Breast epithelium (tissue), 4 donors: ENCODE measurements around the gene PTDSS2. TPM values are rescaled to one million over a fixed set of nuclear protein-coding genes. Genes with fewer than 3 reads are reported as not detected.
A peak's percentile ranks its signal among the peaks of the same experiment; 100 is the strongest.

Experiments used
- DNase-seq, 2 donors: peaks; one replicate each; pipeline ENCODE4 v3.0.0-alpha.2; 2019; ENCODE audit warnings: low spot score in 2 of 2
- H3K27ac ChIP-seq, 2 donors: fragments of 200-600 bp; sonication (generic) in 1 of 2; one replicate each; pipeline ENCODE4 v1.5.1; 2016 to 2019; ENCODE audit warnings: mild to moderate bottlenecking in 1 of 2
- H3K27me3 ChIP-seq, 2 donors: fragments of 200-600 bp; sonication (generic) in 1 of 2; one replicate each; pipeline versions ENCODE4 v1.5.1 to v1.6.0; 2017 to 2019; ENCODE audit warnings: control low read depth in 1 of 2, mild to moderate bottlenecking in 1 of 2
- H3K36me3 ChIP-seq: fragments of 200-600 bp; one replicate; pipeline ENCODE4 v1.5.1; 2019
- H3K4me1 ChIP-seq, 2 donors: fragments of 200-600 bp; sonication (generic); one replicate each; pipeline ENCODE4 v1.5.1; 2016 to 2019; ENCODE audit warnings: control low read depth in 1 of 2
- H3K4me3 ChIP-seq, 3 donors: fragments of 200-600 bp; sonication (generic); 1 replicate in 2 of 3; 2 replicates in 1 of 3; pipeline ENCODE4 v1.5.1; 2016 to 2019; ENCODE audit warnings: mild to moderate bottlenecking in 3 of 3, moderate library complexity in 2 of 3
- H3K9me3 ChIP-seq, 2 donors: fragments of 200-600 bp; sonication (generic) in 1 of 2; one replicate each; pipeline ENCODE4 v1.5.1; 2016 to 2019; ENCODE audit warnings: control low read depth in 1 of 2
- CTCF ChIP-seq, 3 donors: fragments of 450-650 bp; IDR thresholded peaks; one replicate each; pipeline ENCODE4 v1.5.1; 2016 to 2017; ENCODE audit warnings: antibody characterized with exemption in 3 of 3, mild to moderate bottlenecking in 3 of 3, moderate library complexity in 3 of 3
- POLR2A ChIP-seq: fragments of 450-650 bp; IDR thresholded peaks from one replicate; pipeline ENCODE4 v1.6.1; 2016; ENCODE audit warnings: antibody characterized with exemption, mild to moderate bottlenecking, moderate library complexity
- POLR2AphosphoS5 ChIP-seq, 3 donors: sonication (generic); formaldehyde crosslinking; IDR thresholded peaks; one replicate each; pipeline ENCODE4 v1.6.1; 2017; ENCODE audit warnings: antibody characterized with exemption in 3 of 3
- intact Hi-C: fragments of 100-400 bp; cut with DNase I; formaldehyde crosslinking; loops from one replicate; pipeline ENCODE4 v1.15.1; 2023; ENCODE audit warnings: low total_unique reads
- total RNA-seq, 3 donors: library from RNA; depleted of rRNA; stranded (reverse); fragments of >200 nt; gene quantifications; one replicate each; pipeline ENCODE4 v1.1.0, GENCODE V29; 2016

PTDSS2 gene
- total RNA-seq, 3 donors from 2014 or later: 23.8 to 53.7 (median 33.1) TPM

GRCh38 chr11:504053-504993 lies 54.2 kb downstream of the PTDSS2 start:
- H3K27me3 ChIP-seq: no peaks in the 10 kb centered on the region
- peaks cover 9 to 15% of the 10 kb centered on the region in 2 donors for H3K4me1 ChIP-seq
- no peak for DNase-seq
- H3K36me3 ChIP-seq: peaks cover 14% of the 10 kb centered on the region
- H3K9me3 ChIP-seq: no peaks in the 10 kb centered on the region
- peak overlapping the region; percentile 63 to 74 for H3K27ac ChIP-seq
- TF ChIP-seq CTCF (IDR thresholded peaks at IDR 0.05) (no peak), POLR2A (no peak), POLR2AphosphoS5 (IDR thresholded peaks at IDR 0.05) (no peak)
- intact Hi-C loops: no loop called here
- peak overlapping the region; percentile 55 to 88 (median 60) for H3K4me3 ChIP-seq

GRCh38 chr11:504994-505344 lies 54.9 kb downstream of the PTDSS2 start:
- TF ChIP-seq POLR2A: no peak
- no peak for TF ChIP-seq CTCF (IDR thresholded peaks at IDR 0.05)
- TF ChIP-seq POLR2AphosphoS5 (IDR thresholded peaks at IDR 0.05): no peak
- peak overlapping the region; percentile 74 to 99 for H3K27ac ChIP-seq
- no peak for DNase-seq
- peak overlapping the region; percentile 55 to 88 (median 60) for H3K4me3 ChIP-seq
- peaks cover 9 to 15% of the 10 kb centered on the region in 2 donors for H3K4me1 ChIP-seq
- intact Hi-C loops: no loop called here
- peaks cover 8% of the 10 kb centered on the region for H3K36me3 ChIP-seq
- H3K9me3 ChIP-seq: no peaks in the 10 kb centered on the region
- H3K27me3 ChIP-seq: no peaks in the 10 kb centered on the region

- TF ChIP-seq CTCF (IDR thresholded peaks at IDR 0.05): peak; percentile 35 to 46 (median 45)
- peak; percentile 80 to 89 (median 84) for TF ChIP-seq POLR2AphosphoS5 (IDR thresholded peaks at IDR 0.05)
- peak; percentile 64 for TF ChIP-seq POLR2A
- intact Hi-C loops: no loop called here
Measured at GRCh38 chr11:506238-506994, 56.3 kb downstream of the PTDSS2 start.

GRCh38 chr11:506995-507726 lies 57.1 kb downstream of the PTDSS2 start, which contains the start of gene RNH1:
TSS of gene RNH1 (minus strand) at chr11:507242. CDS start at chr11:502162, 5,080 bp downstream.
- Histone ChIP-seq H3K4me1 (peaks cover 9 to 15% of the 10 kb centered on the region in 2 donors), H3K27me3 (no peaks in the 10 kb centered on the region), H3K9me3 (no peaks in the 10 kb centered on the region), H3K27ac (peak within 1 kb of the TSS; percentile 99), H3K4me3 (peak within 1 kb of the TSS; percentile 83 to 88 (median 85)), H3K36me3 (no peaks in the 10 kb centered on the region)
- DNase-seq: peak; percentile 97 to 99
- intact Hi-C loops: no loop called here
- TF ChIP-seq CTCF (IDR thresholded peaks at IDR 0.05): no peak
- peak; percentile 78 to 83 (median 82) for TF ChIP-seq POLR2AphosphoS5 (IDR thresholded peaks at IDR 0.05)

More at GRCh38 chr11:506238-506994, 56.3 kb downstream of the PTDSS2 start:
- DNase-seq: peak; percentile 91 to 95
- Histone ChIP-seq H3K27ac (peak overlapping the region; percentile 99), H3K9me3 (no peaks in the 10 kb centered on the region), H3K36me3 (no peaks in the 10 kb centered on the region), H3K27me3 (no peaks in the 10 kb centered on the region), H3K4me3 (peak overlapping the region; percentile 83 to 88 (median 85)), H3K4me1 (peaks cover 9 to 15% of the 10 kb centered on the region in 2 donors)
